PC-3 (cell line): Measurements from ENCODE around the gene CHST3. TPM values are rescaled to one million over a fixed set of nuclear protein-coding genes. Genes with fewer than 3 reads are reported as not detected.

Experiments
- ATAC-seq: fragments of 200-7000 bp; cut with Tn5 transposase; 2 replicates; pipeline ENCODE4 v1.9.1; 2020; ENCODE audit warnings: mild to moderate bottlenecking, moderate library complexity
- BruUV-seq: library from RNA; stranded (reverse); fragments of 400-500 nt; replicated peaks from 2 replicates; lab custom pipeline; 2021; lab: Mats Ljungman, UMichigan
- CTCF ChIA-PET: fragments of 300-600 bp; sonication (Branson Sonifier 250); formaldehyde crosslinking; loops from one replicate; lab custom pipeline; 2022; ENCODE audit warnings: antibody characterized with exemption; lab: Charles Lee
- POLR2A ChIA-PET: fragments of 300-600 bp; sonication (Branson Sonifier 250); formaldehyde crosslinking; loops from one replicate; lab custom pipeline; 2022; ENCODE audit warnings: antibody characterized with exemption; ENCODE audit not compliant: unreplicated experiment; lab: Charles Lee
- DNase-seq: peaks from one replicate; pipeline ENCODE4 v3.0.0-alpha.2; 2015
- H2AFZ ChIP-seq: fragments of 300-600 bp; sonication (generic); 2 replicates; pipeline ENCODE4 v1.6.0; 2016; ENCODE audit warnings: antibody characterized with exemption, low read length
- H3F3A ChIP-seq: fragments of 300-600 bp; sonication (generic); one replicate; pipeline ENCODE4 v1.6.0; 2017; ENCODE audit warnings: antibody characterized with exemption, low read length, control low read depth, mild to moderate bottlenecking; ENCODE audit not compliant: unreplicated experiment
- H3K27ac ChIP-seq: fragments of 300-600 bp; sonication (generic); 2 replicates; pipeline ENCODE4 v1.5.1; 2016; ENCODE audit warnings: mild to moderate bottlenecking, low read length
- H3K27me3 ChIP-seq: fragments of 300-600 bp; sonication (generic); 2 replicates; pipeline ENCODE4 v1.6.1; 2016; ENCODE audit warnings: low read length, mixed read lengths
- H3K36me3 ChIP-seq: fragments of 300-600 bp; sonication (generic); 2 replicates; pipeline ENCODE4 v1.6.1; 2016; ENCODE audit warnings: low read depth, mixed run types, low read length, mixed read lengths
- H3K4me1 ChIP-seq: fragments of 300-600 bp; sonication (generic); 2 replicates; pipeline ENCODE4 v1.5.1; 2016; ENCODE audit warnings: low read length; ENCODE audit not compliant: insufficient read depth
- H3K4me2 ChIP-seq: fragments of 300-600 bp; sonication (generic); 2 replicates; pipeline ENCODE4 v1.6.0; 2016; ENCODE audit warnings: low read length
- H3K4me3 ChIP-seq: fragments of 300-600 bp; sonication (generic); 2 replicates; pipeline ENCODE4 v1.5.1; 2016; ENCODE audit warnings: mild to moderate bottlenecking, low read length, mixed read lengths
- H3K79me2 ChIP-seq: fragments of 300-600 bp; sonication (generic); 2 replicates; pipeline ENCODE4 v1.6.1; 2017; ENCODE audit warnings: low read length, mixed read lengths
- H3K9ac ChIP-seq: fragments of 300-600 bp; sonication (generic); 2 replicates; pipeline ENCODE4 v1.6.0; 2016; ENCODE audit warnings: mild to moderate bottlenecking, low read length
- H3K9me2 ChIP-seq: fragments of 300-600 bp; sonication (generic); replicated peaks from 2 replicates; pipeline ENCODE4 v1.6.1; 2016; ENCODE audit warnings: mixed run types, low read length, mixed read lengths
- H3K9me3 ChIP-seq: fragments of 300-600 bp; sonication (generic); 2 replicates; pipeline ENCODE4 v1.6.1; 2016; ENCODE audit warnings: low read length, mixed read lengths
- H4K20me1 ChIP-seq: fragments of 300-600 bp; sonication (generic); 2 replicates; pipeline ENCODE4 v1.6.1; 2016; ENCODE audit warnings: low read length, mixed read lengths
- EZH2 ChIP-seq: fragments of 300-600 bp; sonication (generic); IDR thresholded peaks from one replicate; pipeline ENCODE4 v1.6.1; 2017; ENCODE audit warnings: antibody characterized with exemption, mild to moderate bottlenecking, low read length; ENCODE audit not compliant: unreplicated experiment
- EZH2phosphoT487 ChIP-seq: fragments of 300-600 bp; sonication (generic); IDR thresholded peaks from 2 replicates; pipeline ENCODE4 v1.6.1; 2018; ENCODE audit warnings: mild to moderate bottlenecking, antibody characterized with exemption, low read length, borderline replicate concordance
- intact Hi-C: fragments of 100-400 bp; cut with micrococcal nuclease; formaldehyde crosslinking; loops from 2 replicates; pipeline ENCODE4 v1.9.0; 2023
- total RNA-seq: library from RNA; depleted of rRNA; stranded (reverse); fragments of >200 nt; gene quantifications from 2 replicates; pipeline ENCODE4 v1.2.3, GENCODE V29; 2014
- TF ChIP-seq, protein P1 (sequence below): fragments of 300-600 bp; sonication (generic); conservative IDR thresholded peaks from 2 replicates; pipeline ENCODE4 v1.5.1; 2017; ENCODE audit warnings: antibody characterized with exemption, low read depth, mild to moderate bottlenecking, low read length

CHST3 gene
- total RNA-seq, 1 experiment from 2014 or later: 12.7 TPM

DNA sequence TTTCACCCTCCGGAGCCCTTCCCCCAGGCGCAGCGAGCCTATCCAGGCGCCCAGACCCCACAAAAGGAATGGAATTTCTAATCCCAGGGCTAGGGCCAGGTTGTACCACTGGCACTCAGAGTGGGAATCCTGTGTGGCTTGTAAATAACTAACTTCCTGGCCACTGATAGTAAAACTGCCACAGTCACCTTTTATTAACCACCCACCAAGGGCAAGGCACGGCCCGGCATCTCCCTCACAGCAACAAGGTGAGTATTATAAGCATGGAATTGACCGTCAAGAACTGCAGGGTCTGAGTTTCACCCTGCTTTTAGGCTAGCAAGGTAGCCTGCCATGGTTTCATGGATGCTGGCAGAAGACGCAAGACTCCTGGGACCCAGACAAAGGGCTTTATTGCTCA lies 73.1 kb downstream of the CHST3 start:
- no TSS peak for BruUV-seq
- ChIA-PET POLR2A (no interaction called here), CTCF (no interaction called here)
- intact Hi-C loops: no loop called here
- no peak overlapping the region for H3K27ac ChIP-seq
- TF ChIP-seq EZH2 (no peak), EZH2phosphoT487 (no peak)
- TF ChIP-seq, protein P1, sequence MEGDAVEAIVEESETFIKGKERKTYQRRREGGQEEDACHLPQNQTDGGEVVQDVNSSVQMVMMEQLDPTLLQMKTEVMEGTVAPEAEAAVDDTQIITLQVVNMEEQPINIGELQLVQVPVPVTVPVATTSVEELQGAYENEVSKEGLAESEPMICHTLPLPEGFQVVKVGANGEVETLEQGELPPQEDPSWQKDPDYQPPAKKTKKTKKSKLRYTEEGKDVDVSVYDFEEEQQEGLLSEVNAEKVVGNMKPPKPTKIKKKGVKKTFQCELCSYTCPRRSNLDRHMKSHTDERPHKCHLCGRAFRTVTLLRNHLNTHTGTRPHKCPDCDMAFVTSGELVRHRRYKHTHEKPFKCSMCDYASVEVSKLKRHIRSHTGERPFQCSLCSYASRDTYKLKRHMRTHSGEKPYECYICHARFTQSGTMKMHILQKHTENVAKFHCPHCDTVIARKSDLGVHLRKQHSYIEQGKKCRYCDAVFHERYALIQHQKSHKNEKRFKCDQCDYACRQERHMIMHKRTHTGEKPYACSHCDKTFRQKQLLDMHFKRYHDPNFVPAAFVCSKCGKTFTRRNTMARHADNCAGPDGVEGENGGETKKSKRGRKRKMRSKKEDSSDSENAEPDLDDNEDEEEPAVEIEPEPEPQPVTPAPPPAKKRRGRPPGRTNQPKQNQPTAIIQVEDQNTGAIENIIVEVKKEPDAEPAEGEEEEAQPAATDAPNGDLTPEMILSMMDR: no peak
- no peaks in the 10 kb centered on the region for H3K36me3 ChIP-seq
- H3K79me2 ChIP-seq: no peaks in the 10 kb centered on the region
- H3K27me3 ChIP-seq: no peaks in the 10 kb centered on the region
- no peak overlapping the region for H2AFZ ChIP-seq
- H4K20me1 ChIP-seq: no peaks in the 10 kb centered on the region
- no peak overlapping the region for H3K9ac ChIP-seq
- no peaks in the 10 kb centered on the region for H3K4me1 ChIP-seq
- no peak overlapping the region for H3K4me2 ChIP-seq
- no peaks in the 10 kb centered on the region for H3K9me3 ChIP-seq
- DNase-seq: no peak
- no peaks in the 10 kb centered on the region for H3K9me2 ChIP-seq
- H3K4me3 ChIP-seq: no peak overlapping the region
- ATAC-seq: peak; percentile 35; the same call in 1 of the 2 replicates
- no peaks in the 10 kb centered on the region for H3F3A ChIP-seq

GRCh38 chr10:72037811-72038210 lies 73.6 kb downstream of the CHST3 start:
- no peaks in the 10 kb centered on the region for H3K27me3 ChIP-seq

GRCh38 chr10:72038458-72039001 lies 74.3 kb downstream of the CHST3 start:
- TF ChIP-seq EZH2phosphoT487 (no peak), EZH2 (no peak)
- TF ChIP-seq, protein P1: no peak
- H3K9ac ChIP-seq: no peak overlapping the region
- BruUV-seq: no TSS peak
- no peaks in the 10 kb centered on the region for H3K79me2 ChIP-seq
- no peaks in the 10 kb centered on the region for H3K9me3 ChIP-seq
- H3K4me2 ChIP-seq: no peak overlapping the region
- H3K27ac ChIP-seq: no peak overlapping the region
- DNase-seq: no peak
- H3K4me1 ChIP-seq: no peaks in the 10 kb centered on the region
- H3F3A ChIP-seq: no peaks in the 10 kb centered on the region
- no peak overlapping the region for H3K4me3 ChIP-seq
- H3K9me2 ChIP-seq: no peaks in the 10 kb centered on the region
- POLR2A ChIA-PET: no interaction called here
- intact Hi-C loops: no loop called here
- no peak for ATAC-seq
- no peaks in the 10 kb centered on the region for H3K36me3 ChIP-seq
- H2AFZ ChIP-seq: no peak overlapping the region
- CTCF ChIA-PET: no interaction called here
- no peaks in the 10 kb centered on the region for H4K20me1 ChIP-seq
- no peaks in the 10 kb centered on the region for H3K27me3 ChIP-seq

More at GRCh38 chr10:72037811-72038210, 73.6 kb downstream of the CHST3 start:
- DNase-seq (no peak), ATAC-seq (no peak)
- H3K27ac ChIP-seq: no peak overlapping the region
- H3K4me3 ChIP-seq: no peak overlapping the region
- H3F3A ChIP-seq: no peaks in the 10 kb centered on the region
- no TSS peak for BruUV-seq
- ChIA-PET POLR2A (no interaction called here), CTCF (no interaction called here)
- no peaks in the 10 kb centered on the region for H3K9me3 ChIP-seq
- H3K9ac ChIP-seq: no peak overlapping the region
- intact Hi-C loops: no loop called here
- H2AFZ ChIP-seq: no peak overlapping the region
- no peak overlapping the region for H3K4me2 ChIP-seq
- H4K20me1 ChIP-seq: no peaks in the 10 kb centered on the region
- no peaks in the 10 kb centered on the region for H3K4me1 ChIP-seq
- no peaks in the 10 kb centered on the region for H3K9me2 ChIP-seq
- no peaks in the 10 kb centered on the region for H3K36me3 ChIP-seq
- no peaks in the 10 kb centered on the region for H3K79me2 ChIP-seq
- TF ChIP-seq EZH2 (no peak), EZH2phosphoT487 (no peak)
